ENCODE measurements around the gene POLG2. TPM values are rescaled to one million over a fixed set of nuclear protein-coding genes. Genes with fewer than 3 reads are reported as not detected.
"Not testable (repeated sequence)": the region's sequence is repeated elsewhere in the genome, so short reads cannot be mapped to it uniquely, and the experiment has no call there.

Gene POLG2
- total and polyA plus RNA-seq, 2 donors, result 7.1 to 18.4 TPM

DNA sequence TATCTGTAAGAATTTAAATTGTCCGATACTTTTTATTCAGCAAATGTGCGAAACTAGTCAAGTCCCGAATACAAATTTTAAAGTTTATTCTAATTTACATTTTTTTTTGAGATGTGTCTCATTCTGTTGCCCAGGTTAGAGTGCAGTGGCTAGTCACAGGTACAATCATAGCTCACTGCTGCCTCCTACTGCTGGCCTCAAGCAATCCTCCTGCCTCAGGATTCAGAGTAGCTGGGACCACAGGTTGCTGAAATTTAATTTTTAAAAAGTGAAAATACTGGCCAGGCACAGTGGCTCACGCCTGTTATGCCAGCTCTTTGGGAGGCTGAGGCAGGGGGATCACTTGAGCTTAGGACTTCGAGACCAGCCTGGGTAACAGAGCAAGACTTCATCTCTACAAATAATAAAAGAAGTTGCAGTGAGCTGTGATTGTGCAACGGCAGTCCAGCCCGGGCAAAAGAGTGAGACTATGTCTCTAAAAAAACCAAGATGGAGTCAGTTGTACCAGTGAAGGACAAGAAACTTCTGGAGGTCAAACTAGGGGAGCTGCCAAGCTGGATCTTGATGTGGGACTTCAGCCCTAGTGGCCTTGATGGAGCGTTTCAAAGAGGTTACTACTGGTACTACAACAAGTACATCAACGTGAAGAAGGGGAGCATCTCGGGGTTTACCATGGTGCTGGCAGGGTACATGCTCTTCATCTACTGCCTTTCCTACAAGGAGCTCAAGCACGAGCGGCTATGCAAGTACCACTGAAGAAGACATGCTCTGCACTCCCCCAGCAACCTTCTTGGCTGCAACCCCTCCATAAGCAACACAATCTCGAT, 5.6 kb downstream of the POLG2 start:
- DNase-seq (ENCODE audit: extremely low spot score), result no peak
- H3K4me1 ChIP-seq (ENCODE audit: insufficient read depth), result no peaks in the 10 kb centered on the region
- H3K4me3 ChIP-seq (ENCODE audit: low read depth, low read length), result no peak overlapping the region
- no peak overlapping the region for H3K27ac ChIP-seq (ENCODE audit: low read depth)
- H3K36me3 ChIP-seq (ENCODE audit: insufficient read depth), result peaks cover 1% of the 10 kb centered on the region
- WGBS, result 93% methylated on average over 13 of the region's 13 CpGs

DNA sequence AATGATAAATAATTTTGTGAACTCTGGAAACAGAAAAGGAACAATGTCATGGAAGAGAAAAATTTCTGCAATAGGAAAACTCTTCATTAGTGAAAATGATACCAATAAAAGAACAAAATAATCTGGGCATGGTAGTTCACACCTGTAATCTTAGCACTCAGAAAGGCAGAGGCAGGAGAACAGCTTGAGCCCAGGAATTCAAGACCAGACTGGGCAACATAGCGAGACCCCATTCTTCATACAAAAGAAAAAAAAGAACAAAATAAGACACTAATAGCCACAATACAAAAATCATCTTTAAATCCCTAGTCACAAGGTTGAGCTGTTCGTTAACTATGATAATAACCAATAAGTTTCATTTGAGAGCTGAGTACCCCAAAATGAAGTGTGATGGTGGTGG, 8.6 kb downstream of the POLG2 start:
- Histone ChIP-seq H3K27ac (ENCODE audit: low read depth) (no peak overlapping the region), H3K4me3 (ENCODE audit: low read depth, low read length) (no peak overlapping the region), H3K36me3 (ENCODE audit: insufficient read depth) (peaks cover 1% of the 10 kb centered on the region), H3K4me1 (ENCODE audit: insufficient read depth) (no peaks in the 10 kb centered on the region)
- DNase-seq (ENCODE audit: extremely low spot score), result no peak
- WGBS, result 97% methylated on average over 2 of the region's 2 CpGs

DNA sequence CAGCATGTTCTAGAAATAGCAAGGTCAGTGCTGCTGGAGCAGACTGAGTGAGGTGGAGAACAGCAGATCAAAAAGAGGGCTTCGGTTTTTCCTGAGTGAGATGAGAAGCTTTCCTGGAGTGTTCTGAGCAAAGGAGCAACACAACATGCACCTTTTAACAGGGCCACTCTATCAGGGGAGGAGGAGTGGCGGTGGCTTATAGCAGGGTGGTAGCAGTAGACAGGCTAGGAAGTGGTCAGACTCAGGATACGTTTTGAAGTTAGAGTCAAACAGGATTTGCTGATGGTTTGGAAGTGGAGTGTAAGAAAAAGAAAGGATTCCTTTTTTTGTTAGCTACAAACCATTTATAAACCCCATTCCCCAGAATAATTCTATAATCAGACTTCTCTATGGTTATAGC, 12.5 kb downstream of the POLG2 start:
- Histone ChIP-seq H3K36me3 (ENCODE audit: insufficient read depth) (no peaks in the 10 kb centered on the region), H3K4me1 (ENCODE audit: insufficient read depth) (no peaks in the 10 kb centered on the region), H3K27ac (ENCODE audit: low read depth) (no peak overlapping the region), H3K4me3 (ENCODE audit: low read depth, low read length) (no peak overlapping the region)
- DNase-seq (ENCODE audit: extremely low spot score), result no peak
- 93% methylated on average over 3 of the region's 3 CpGs for WGBS

DNA sequence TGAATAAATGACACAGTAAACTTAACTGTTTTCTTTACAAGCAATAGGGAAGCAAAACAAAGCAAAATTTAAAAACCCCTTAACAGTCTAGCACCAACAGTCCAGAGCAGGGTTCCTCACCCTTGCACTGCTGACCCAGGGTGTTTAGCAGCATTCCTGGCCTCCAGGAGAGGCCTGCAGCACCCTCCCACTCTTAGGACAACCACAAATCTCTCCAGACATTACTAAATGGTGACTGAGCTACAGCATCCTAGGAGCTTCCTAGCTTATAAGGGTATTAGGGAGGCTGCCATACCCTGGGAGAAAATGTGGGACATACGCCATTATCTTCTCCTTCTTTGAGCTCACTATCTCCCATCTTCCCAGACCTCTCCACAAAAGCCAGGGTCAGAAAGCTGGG, 15.9 kb downstream of the POLG2 start:
- Histone ChIP-seq H3K4me1 (ENCODE audit: insufficient read depth) (no peaks in the 10 kb centered on the region), H3K36me3 (ENCODE audit: insufficient read depth) (no peaks in the 10 kb centered on the region), H3K4me3 (ENCODE audit: low read depth, low read length) (no peak overlapping the region), H3K27ac (ENCODE audit: low read depth) (no peak overlapping the region)
- WGBS, result 98% methylated on average over 1 of the region's 1 CpG
- no peak for DNase-seq (ENCODE audit: extremely low spot score)

DNA sequence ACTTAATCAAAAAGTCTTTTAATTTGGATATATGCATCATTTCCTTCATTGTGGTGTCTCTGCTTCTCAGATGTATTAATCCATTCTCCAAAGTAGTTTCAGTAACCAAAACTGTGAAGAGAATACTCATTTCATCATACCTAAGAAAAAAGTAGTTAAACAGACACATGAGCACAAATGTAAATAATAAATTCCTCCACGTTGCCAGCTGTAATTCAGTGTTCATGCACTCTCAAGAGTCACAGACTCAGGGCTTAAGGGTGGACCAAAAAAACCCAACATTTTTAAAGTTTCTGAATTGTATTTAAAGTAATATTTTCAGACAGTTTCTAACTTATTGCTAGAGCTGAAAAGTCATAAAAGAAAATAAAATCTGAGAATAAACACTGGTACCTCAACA, 19.0 kb downstream of the POLG2 start:
- Histone ChIP-seq H3K36me3 (ENCODE audit: insufficient read depth) (no peaks in the 10 kb centered on the region), H3K4me1 (ENCODE audit: insufficient read depth) (no peaks in the 10 kb centered on the region), H3K27ac (ENCODE audit: low read depth) (no peak overlapping the region), H3K4me3 (ENCODE audit: low read depth, low read length) (no peak overlapping the region)
- no peak for DNase-seq (ENCODE audit: extremely low spot score)
- 19% methylated on average over 1 of the region's 1 CpG for WGBS

DNA sequence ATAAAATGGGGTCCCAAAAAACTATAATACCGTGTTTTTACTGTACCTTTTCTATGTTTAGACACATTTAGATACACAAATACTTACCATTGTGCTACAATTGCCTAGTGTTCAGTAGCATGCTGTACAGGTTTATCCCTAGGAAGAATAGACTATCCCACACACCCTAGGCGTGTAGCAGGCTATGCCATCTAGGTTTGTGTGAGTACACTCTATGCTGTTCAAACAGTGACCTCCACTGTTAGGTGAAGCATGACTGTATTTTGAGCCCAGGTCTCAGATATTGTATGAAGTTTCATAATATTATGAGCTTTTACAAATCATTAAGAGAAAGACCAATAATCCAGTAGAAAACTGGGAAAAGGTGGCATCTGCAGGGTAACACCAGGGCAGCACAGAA, 24.3 kb downstream of the POLG2 start:
- 94% methylated on average over 2 of the region's 2 CpGs for WGBS
- Histone ChIP-seq H3K4me1 (ENCODE audit: insufficient read depth) (no peaks in the 10 kb centered on the region), H3K27ac (ENCODE audit: low read depth) (no peak overlapping the region), H3K4me3 (ENCODE audit: low read depth, low read length) (no peak overlapping the region), H3K36me3 (ENCODE audit: insufficient read depth) (no peaks in the 10 kb centered on the region)
- no peak for DNase-seq (ENCODE audit: extremely low spot score)

GRCh38 chr17:64471440-64471839, 25.4 kb downstream of the POLG2 start:
- H3K4me1 ChIP-seq (ENCODE audit: insufficient read depth), result no peaks in the 10 kb centered on the region
- H3K4me3 ChIP-seq (ENCODE audit: low read depth, low read length), result no peak overlapping the region
- WGBS, result 95% methylated on average over 3 of the region's 3 CpGs
- no peaks in the 10 kb centered on the region for H3K36me3 ChIP-seq (ENCODE audit: insufficient read depth)
- no peak overlapping the region for H3K27ac ChIP-seq (ENCODE audit: low read depth)
- DNase-seq (ENCODE audit: extremely low spot score), result no peak

GRCh38 chr17:64470625-64471024, 26.2 kb downstream of the POLG2 start:
- no peak for DNase-seq (ENCODE audit: extremely low spot score)
- WGBS, result 50% methylated on average over 4 of the region's 4 CpGs
- Histone ChIP-seq H3K27ac (ENCODE audit: low read depth) (no peak overlapping the region), H3K4me1 (ENCODE audit: insufficient read depth) (no peaks in the 10 kb centered on the region), H3K4me3 (ENCODE audit: low read depth, low read length) (no peak overlapping the region), H3K36me3 (ENCODE audit: insufficient read depth) (no peaks in the 10 kb centered on the region)

DNA sequence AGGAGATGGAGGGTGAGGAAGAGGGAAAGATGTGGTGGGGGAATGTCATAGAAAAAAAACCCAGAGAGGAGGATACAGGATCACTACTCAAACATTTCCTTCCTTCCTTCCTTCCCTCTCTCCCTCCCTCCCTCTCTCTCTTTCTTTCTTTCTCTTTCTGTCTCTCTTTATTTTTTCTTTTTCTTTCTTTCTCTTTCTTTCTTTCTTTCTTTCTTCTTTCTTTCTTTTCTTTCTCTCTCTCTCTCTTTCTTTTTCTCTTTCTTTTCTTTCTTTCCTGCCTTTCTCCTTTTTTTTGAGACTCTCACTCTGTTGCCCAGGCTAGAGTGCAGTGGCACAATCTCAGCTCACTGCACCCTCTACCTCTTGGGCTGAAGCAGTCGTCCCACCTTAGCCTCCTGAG, 30.0 kb downstream of the POLG2 start:
- not testable (repeated sequence) for H3K4me3 ChIP-seq (ENCODE audit: low read depth, low read length); H3K27ac ChIP-seq (ENCODE audit: low read depth); DNase-seq (ENCODE audit: extremely low spot score); H3K36me3 ChIP-seq (ENCODE audit: insufficient read depth); H3K4me1 ChIP-seq (ENCODE audit: insufficient read depth)
- WGBS, result 70% methylated on average over 1 of the region's 1 CpG

GRCh38 chr17:64466019-64466735, 30.7 kb downstream of the POLG2 start:
- no peaks in the 10 kb centered on the region for H3K36me3 ChIP-seq (ENCODE audit: insufficient read depth)
- no peaks in the 10 kb centered on the region for H3K4me1 ChIP-seq (ENCODE audit: insufficient read depth)
- no peak overlapping the region for H3K27ac ChIP-seq (ENCODE audit: low read depth)
- H3K4me3 ChIP-seq (ENCODE audit: low read depth, low read length), result no peak overlapping the region
- WGBS, result 61% methylated on average over 9 of the region's 9 CpGs
- no peak for DNase-seq (ENCODE audit: extremely low spot score)

DNA sequence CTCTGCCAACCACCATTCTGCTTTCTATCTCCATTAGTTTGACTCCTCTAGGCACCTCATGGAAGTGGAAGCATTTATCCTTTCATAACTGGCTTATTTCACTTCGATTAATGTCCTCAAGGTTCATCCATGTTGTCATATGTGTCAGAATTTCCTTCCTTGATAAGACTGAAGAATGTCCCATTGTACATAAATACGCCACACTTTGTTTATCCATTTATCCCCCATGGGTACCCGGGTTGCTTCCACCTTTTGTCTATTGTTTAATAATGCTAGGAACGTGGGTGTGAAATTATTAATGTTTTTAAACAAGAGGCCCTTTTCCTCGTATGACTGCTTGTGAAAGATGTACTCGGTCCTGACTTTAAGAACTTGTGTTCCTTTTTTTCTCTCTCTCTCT, 35.1 kb downstream of the POLG2 start:
- Histone ChIP-seq H3K36me3 (ENCODE audit: insufficient read depth) (no peaks in the 10 kb centered on the region), H3K4me1 (ENCODE audit: insufficient read depth) (no peaks in the 10 kb centered on the region), H3K27ac (ENCODE audit: low read depth) (no peak overlapping the region), H3K4me3 (ENCODE audit: low read depth, low read length) (no peak overlapping the region)
- DNase-seq (ENCODE audit: extremely low spot score), result no peak
- WGBS, result 72% methylated on average over 6 of the region's 6 CpGs

DNA sequence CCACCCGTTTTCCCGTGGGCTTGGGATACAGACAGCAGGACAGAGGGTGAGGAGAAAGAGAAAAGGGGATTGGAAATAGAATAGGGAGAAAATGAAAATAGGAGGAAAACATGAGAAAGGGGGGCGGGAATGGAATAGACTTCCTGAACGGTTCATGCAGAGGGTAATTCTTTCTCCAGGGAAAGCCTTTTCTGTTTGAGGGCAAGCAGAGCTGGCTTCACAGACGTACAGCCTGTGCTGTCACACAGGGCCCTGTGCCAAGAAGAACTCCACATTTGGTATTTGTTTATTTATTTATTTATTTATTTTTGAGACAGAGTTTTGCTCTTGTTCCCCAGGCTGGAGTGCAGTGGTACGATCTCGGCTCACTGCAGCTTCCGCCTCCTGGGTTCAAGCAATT, 35.9 kb downstream of the POLG2 start:
- no peak for DNase-seq (ENCODE audit: extremely low spot score)
- H3K27ac ChIP-seq (ENCODE audit: low read depth), result no peak overlapping the region
- no peaks in the 10 kb centered on the region for H3K36me3 ChIP-seq (ENCODE audit: insufficient read depth)
- H3K4me1 ChIP-seq (ENCODE audit: insufficient read depth), result no peaks in the 10 kb centered on the region
- no peak overlapping the region for H3K4me3 ChIP-seq (ENCODE audit: low read depth, low read length)
- WGBS, result 74% methylated on average over 8 of the region's 8 CpGs

GRCh38 chr17:64459818-64460217, 37.0 kb downstream of the POLG2 start:
- H3K4me3 ChIP-seq (ENCODE audit: low read depth, low read length); H3K4me1 ChIP-seq (ENCODE audit: insufficient read depth); H3K27ac ChIP-seq (ENCODE audit: low read depth); DNase-seq (ENCODE audit: extremely low spot score); H3K36me3 ChIP-seq (ENCODE audit: insufficient read depth): not testable (repeated sequence)
- 95% methylated on average over 7 of the region's 7 CpGs for WGBS

DNA sequence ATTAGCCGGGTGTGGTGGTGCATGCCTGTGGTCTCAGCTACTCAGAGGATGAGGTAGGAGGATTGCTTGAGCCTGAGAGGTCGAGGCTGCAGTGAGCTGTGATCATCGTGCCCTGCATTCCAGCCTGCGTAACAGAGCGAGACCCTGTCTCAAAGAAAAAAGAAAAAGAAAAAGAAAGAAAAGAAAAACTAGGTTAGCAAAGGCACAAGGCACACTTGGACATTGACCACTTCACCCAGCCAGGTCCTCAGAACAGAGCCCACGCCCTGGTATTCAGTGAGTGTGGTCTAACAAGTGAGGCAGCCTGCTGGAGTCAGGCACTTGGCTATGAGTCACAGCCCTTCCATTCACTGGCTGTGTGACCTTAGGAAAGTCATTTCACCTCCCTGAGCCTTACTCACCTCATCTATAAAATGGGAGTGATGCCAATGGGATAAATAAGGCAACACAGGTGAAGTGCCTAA, 37.5 kb downstream of the POLG2 start:
- no peaks in the 10 kb centered on the region for H3K36me3 ChIP-seq (ENCODE audit: insufficient read depth)
- 88% methylated on average over 6 of the region's 6 CpGs for WGBS
- no peak overlapping the region for H3K4me3 ChIP-seq (ENCODE audit: low read depth, low read length)
- no peaks in the 10 kb centered on the region for H3K4me1 ChIP-seq (ENCODE audit: insufficient read depth)
- DNase-seq (ENCODE audit: extremely low spot score), result no peak
- no peak overlapping the region for H3K27ac ChIP-seq (ENCODE audit: low read depth)

All from urinary bladder (tissue), 4 donors.